Prostate gland (tissue), 2 donors: ENCODE measurements around the gene FMN2. TPM values are rescaled to one million over a fixed set of nuclear protein-coding genes. Genes with fewer than 3 reads are reported as not detected.

Experiments used
- DNase-seq: peaks from one replicate; pipeline ENCODE4 v3.0.0-alpha.2; 2019; ENCODE audit warnings: low spot score
- H3K27ac ChIP-seq, 2 donors: fragments of 200-600 bp; sonication (generic); 2 replicates each; pipeline ENCODE4 v1.5.1; 2017 to 2019
- H3K27me3 ChIP-seq: fragments of 200-600 bp; sonication (generic); replicated peaks from 2 replicates; pipeline ENCODE4 v1.5.1; 2019; ENCODE audit not compliant: insufficient read depth
- H3K36me3 ChIP-seq, 2 donors: fragments of 200-600 bp; sonication (generic); 1 replicate in 1 of 2; 2 replicates in 1 of 2; pipeline versions ENCODE4 v1.5.1 to v1.8.1; 2017 to 2019
- H3K4me1 ChIP-seq: fragments of 200-600 bp; sonication (generic); replicated peaks from 2 replicates; pipeline ENCODE4 v1.5.1; 2019
- H3K4me3 ChIP-seq, 2 donors: fragments of 200-600 bp; sonication (generic); 2 replicates each; pipeline ENCODE4 v1.5.1; 2017 to 2019
- H3K9me3 ChIP-seq: fragments of 200-600 bp; sonication (generic); 2 replicates; pipeline ENCODE4 v1.5.1; 2017
- CTCF ChIP-seq, 4 experiments: fragments of 200-600 bp in 2 of 4; fragments of 450-650 bp in 2 of 4; sonication (generic) in 2 of 4; IDR thresholded peaks; 1 replicate in 3 of 4; 2 replicates in 1 of 4; pipeline ENCODE4 v1.5.1; 2016 to 2019; ENCODE audit warnings: antibody characterized with exemption in 4 of 4, mild to moderate bottlenecking in 2 of 4, moderate library complexity in 2 of 4
- POLR2A ChIP-seq: fragments of 450-650 bp; IDR thresholded peaks from one replicate; pipeline ENCODE4 v1.6.1; 2016; ENCODE audit warnings: antibody characterized with exemption, mild to moderate bottlenecking
- POLR2AphosphoS5 ChIP-seq: sonication (generic); formaldehyde crosslinking; IDR thresholded peaks from one replicate; pipeline ENCODE4 v1.6.1; 2017; ENCODE audit warnings: antibody characterized with exemption
- WGBS: methylation state at CpG from one replicate; pipeline ENCODE4 v1.1.5; 2018; 5-methylcytosine and 5-hydroxymethylcytosine counted together
- intact Hi-C: fragments of 100-400 bp; cut with DNase I; formaldehyde crosslinking; loops from one replicate; pipeline ENCODE4 v1.14.2; 2022
- total RNA-seq, 2 donors: library from RNA; depleted of rRNA; stranded (reverse); fragments of >200 nt; gene quantifications; one replicate each; pipeline ENCODE4 v1.1.0, GENCODE V29; 2016

FMN2 gene
- total RNA-seq, 2 donors from 2014 or later: 0.27 to 4.8 TPM

- H3K4me1 ChIP-seq: no peaks in the 10 kb centered on the region
- H3K4me3 ChIP-seq: no peak overlapping the region
- WGBS: 90% methylated on average over 5 of the region's 5 CpGs
- H3K27ac ChIP-seq: no peak overlapping the region
- H3K36me3 ChIP-seq: no peaks in the 10 kb centered on the region
- no peaks in the 10 kb centered on the region for H3K9me3 ChIP-seq
- H3K27me3 ChIP-seq: no peaks in the 10 kb centered on the region
- intact Hi-C loops: no loop called here
- DNase-seq: no peak
- TF ChIP-seq CTCF (IDR thresholded peaks at IDR 0.05) (no peak), POLR2AphosphoS5 (no peak)
Observed at GRCh38 chr1:240385551-240385950, 293.9 kb downstream of the FMN2 start.

GRCh38 chr1:240385985-240386978 is 294.6 kb downstream of the FMN2 start:
- 65% methylated on average over 7 of the region's 7 CpGs for WGBS
- H3K4me3 ChIP-seq: no peak overlapping the region
- no peaks in the 10 kb centered on the region for H3K4me1 ChIP-seq
- no peak overlapping the region for H3K27ac ChIP-seq
- no peaks in the 10 kb centered on the region for H3K27me3 ChIP-seq
- H3K36me3 ChIP-seq: no peaks in the 10 kb centered on the region
- H3K9me3 ChIP-seq: no peaks in the 10 kb centered on the region
- intact Hi-C loops: no loop called here
- TF ChIP-seq CTCF (IDR thresholded peaks at IDR 0.05) (no peak), POLR2A (no peak), POLR2AphosphoS5 (no peak)
- no peak for DNase-seq

GRCh38 chr1:240387051-240387450 is 295.4 kb downstream of the FMN2 start:
- no peaks in the 10 kb centered on the region for H3K9me3 ChIP-seq
- WGBS: 67% methylated on average over 2 of the region's 2 CpGs
- H3K4me1 ChIP-seq: no peaks in the 10 kb centered on the region
- H3K27me3 ChIP-seq: no peaks in the 10 kb centered on the region
- intact Hi-C loops: no loop called here
- no peak overlapping the region for H3K4me3 ChIP-seq
- no peaks in the 10 kb centered on the region for H3K36me3 ChIP-seq
- H3K27ac ChIP-seq: no peak overlapping the region
- TF ChIP-seq POLR2A: no peak
- no peak for TF ChIP-seq POLR2AphosphoS5
- TF ChIP-seq CTCF (IDR thresholded peaks at IDR 0.05): no peak
- DNase-seq: no peak

GRCh38 chr1:240391660-240392260 is 300.1 kb downstream of the FMN2 start:
- DNase-seq: no peak
- WGBS: 80% methylated on average over 2 of the region's 2 CpGs

More at GRCh38 chr1:240391660-240392260, 300.1 kb downstream of the FMN2 start:
- H3K27me3 ChIP-seq: no peaks in the 10 kb centered on the region
- no peak overlapping the region for H3K27ac ChIP-seq
- no peak overlapping the region for H3K4me3 ChIP-seq
- intact Hi-C loops: no loop called here
- H3K4me1 ChIP-seq: no peaks in the 10 kb centered on the region
- no peaks in the 10 kb centered on the region for H3K9me3 ChIP-seq
- H3K36me3 ChIP-seq: no peaks in the 10 kb centered on the region
- TF ChIP-seq POLR2A: no peak
- no peak for TF ChIP-seq CTCF (IDR thresholded peaks at IDR 0.05)
- TF ChIP-seq POLR2AphosphoS5: no peak
